D721Med (cell line): Measurements from ENCODE around the gene C1orf21.

Source experiments
- DNase-seq: peaks from one replicate; pipeline ENCODE4 v3.0.0; 2011; ENCODE audit warnings: low spot score; ENCODE audit not compliant: insufficient read length
- FAIRE-seq: peaks from 2 replicates; lab custom pipeline; 2011; peaks lifted over from hg19 to GRCh38; lab: Jason Lieb, UNC
- TF ChIP-seq, protein P1 (sequence below): IDR thresholded peaks from 2 replicates; pipeline ENCODE4 v1.5.1; 2012; ENCODE audit warnings: mild to moderate bottlenecking, control low read depth; ENCODE audit not compliant: insufficient read depth; ENCODE audit errors: missing control alignments

Gene C1orf21

DNA sequence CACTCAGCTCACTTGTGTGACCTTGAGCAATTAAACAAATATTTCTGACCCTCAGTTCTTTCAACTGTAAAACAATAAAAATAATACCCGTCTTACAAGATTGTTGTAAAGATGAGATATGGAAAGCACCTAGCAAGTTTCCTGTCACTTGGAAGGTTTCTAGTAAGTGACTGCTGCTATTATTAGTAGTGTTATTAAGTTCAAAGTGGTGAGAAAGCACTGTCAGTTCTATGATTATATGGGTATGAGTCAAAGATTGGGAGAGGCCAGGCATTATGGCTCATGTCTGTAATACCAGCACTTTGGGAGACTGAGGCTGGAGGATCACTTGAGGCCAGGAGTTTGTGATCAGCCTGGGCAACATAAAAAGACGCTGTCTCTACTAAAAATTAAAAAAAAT is 145.4 kb downstream of the C1orf21 start:
- TF ChIP-seq, protein P1, sequence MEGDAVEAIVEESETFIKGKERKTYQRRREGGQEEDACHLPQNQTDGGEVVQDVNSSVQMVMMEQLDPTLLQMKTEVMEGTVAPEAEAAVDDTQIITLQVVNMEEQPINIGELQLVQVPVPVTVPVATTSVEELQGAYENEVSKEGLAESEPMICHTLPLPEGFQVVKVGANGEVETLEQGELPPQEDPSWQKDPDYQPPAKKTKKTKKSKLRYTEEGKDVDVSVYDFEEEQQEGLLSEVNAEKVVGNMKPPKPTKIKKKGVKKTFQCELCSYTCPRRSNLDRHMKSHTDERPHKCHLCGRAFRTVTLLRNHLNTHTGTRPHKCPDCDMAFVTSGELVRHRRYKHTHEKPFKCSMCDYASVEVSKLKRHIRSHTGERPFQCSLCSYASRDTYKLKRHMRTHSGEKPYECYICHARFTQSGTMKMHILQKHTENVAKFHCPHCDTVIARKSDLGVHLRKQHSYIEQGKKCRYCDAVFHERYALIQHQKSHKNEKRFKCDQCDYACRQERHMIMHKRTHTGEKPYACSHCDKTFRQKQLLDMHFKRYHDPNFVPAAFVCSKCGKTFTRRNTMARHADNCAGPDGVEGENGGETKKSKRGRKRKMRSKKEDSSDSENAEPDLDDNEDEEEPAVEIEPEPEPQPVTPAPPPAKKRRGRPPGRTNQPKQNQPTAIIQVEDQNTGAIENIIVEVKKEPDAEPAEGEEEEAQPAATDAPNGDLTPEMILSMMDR, result no peak
- DNase-seq, result no peak
- FAIRE-seq, result no peak

DNA sequence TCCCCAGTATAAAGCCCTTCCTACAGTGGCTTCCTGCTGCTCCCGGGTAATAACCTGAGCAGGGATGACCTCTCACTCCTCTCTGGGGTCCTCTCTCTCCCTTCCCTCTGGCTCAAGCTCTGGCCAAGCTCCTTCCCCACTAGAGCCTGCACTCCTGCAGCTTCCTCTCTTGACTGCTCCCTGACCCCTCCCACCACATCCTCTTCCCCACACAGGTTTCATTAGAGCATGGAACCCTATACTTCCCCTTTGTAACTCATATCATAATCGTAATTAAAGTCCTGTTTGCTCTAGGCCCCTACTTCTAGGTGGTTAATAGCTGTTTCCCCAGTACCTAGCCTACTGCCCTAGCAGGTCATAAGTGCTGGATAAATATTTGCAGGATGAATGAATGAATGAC is 146.2 kb downstream of the C1orf21 start:
- TF ChIP-seq, protein P1, result no peak
- no peak for FAIRE-seq
- no peak for DNase-seq

DNA sequence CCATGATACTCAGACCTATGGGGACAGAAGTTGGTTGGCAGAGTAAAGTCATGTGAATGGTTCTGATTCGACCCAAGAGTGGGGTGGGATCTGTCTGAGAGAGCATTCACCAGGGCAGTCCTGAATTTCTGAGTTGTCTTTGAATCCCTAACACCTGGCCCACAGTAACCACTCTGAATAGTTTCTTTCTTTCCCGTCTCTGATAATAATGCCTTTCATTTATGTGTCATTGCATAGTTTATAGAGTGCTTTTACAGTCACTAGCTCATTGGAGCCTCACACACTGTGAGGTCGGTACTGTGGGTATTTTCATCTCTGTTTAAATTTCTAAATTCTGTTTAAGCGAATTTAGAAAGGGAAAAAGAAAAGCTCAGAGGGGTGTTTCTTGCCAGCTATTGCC is 147.1 kb downstream of the C1orf21 start:
- TF ChIP-seq, protein P1, result no peak
- FAIRE-seq (no peak), DNase-seq (no peak)

DNA sequence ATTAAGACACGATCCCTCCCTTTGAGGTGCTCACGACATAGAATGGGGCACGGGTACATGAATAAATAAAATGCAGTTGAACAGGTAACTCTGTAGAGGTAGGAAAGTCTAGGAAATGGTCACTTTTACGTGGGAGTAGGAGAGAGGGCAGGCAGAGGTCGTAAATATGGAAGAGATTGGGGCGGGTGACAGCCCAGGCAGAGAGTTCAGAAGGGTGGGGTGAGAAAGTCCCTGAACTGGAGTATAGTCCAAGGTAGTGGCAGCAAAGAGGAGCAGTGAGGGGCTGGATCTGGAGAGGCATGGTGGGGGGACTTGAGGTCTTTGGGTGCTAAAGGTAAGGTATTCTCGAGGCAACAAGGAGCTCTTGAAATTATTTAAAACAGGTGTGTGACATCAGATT is 147.9 kb downstream of the C1orf21 start:
- no peak for FAIRE-seq
- TF ChIP-seq, protein P1, result no peak
- no peak for DNase-seq

DNA sequence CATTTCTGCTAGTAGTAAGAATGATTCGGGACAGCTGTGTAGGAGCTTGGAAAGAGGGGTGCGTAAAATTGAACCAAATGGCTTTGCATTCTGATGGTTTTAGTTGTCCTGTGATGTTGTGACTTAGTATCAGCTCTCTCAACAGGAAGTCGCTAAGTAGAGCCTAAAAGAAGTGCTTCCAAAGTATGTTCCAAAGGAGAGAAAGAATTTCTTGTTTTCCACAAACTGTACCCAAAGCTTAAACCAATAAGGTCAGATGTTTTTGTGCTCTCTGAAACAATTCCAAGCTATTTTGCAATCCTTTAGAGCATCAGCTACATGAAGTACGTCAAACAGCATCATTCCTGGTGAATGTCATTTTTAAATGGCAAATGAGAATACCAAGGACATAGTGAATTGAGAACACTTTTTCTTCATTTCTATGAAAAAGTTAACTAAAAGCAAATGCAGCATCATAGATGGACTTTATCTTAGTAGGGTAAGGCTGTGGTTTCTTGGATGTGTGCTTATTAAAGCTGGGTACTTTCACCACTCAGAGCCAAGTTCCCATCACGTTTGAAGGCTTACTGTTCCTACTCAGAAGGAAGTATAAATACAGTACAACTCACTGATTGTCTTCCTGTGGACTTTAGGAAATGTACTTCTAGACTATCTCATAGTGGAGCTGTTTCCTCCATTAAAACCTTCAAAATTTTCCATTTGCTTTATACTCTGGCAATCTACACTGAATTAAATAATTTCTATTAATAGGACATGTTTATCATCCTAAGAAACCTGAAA is 148.6 kb downstream of the C1orf21 start:
- FAIRE-seq (no peak), DNase-seq (no peak)
- TF ChIP-seq, protein P1, result no peak

DNA sequence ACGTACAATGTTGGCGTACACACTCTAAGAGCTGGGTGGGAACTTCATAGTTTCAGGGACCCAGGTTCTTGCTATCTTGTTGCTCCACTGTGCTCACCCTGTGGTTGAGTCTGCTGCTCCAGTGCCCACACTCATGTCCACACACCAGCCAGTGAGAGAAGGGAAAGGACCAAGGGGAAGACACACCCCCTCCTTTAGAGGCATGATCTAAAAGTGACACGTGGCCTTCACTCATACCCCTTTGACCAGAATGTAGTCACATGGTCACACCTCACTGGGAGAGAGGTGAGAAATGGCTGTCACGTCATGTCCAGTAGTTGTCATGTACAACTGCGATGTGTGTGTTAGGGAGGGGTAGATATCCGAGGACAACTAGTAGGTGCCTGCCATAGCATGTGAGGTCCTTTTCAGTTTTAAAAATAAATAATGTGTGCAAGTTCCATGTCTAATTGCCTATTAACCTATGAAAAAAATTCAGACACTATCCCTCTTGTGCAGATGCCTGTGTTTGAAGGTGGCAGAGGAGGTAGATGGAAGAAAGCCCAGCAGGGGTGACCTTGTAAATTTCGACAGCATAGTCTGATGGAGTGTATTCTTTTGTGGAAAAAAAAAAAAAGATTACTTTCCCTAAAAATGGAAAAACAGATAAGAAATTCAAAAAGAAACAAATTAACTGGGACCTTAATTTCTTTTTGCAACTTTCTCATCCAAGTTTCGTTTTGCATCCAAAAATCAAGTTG is 149.6 kb downstream of the C1orf21 start:
- TF ChIP-seq, protein P1, result no peak
- DNase-seq (no peak), FAIRE-seq (no peak)

DNA sequence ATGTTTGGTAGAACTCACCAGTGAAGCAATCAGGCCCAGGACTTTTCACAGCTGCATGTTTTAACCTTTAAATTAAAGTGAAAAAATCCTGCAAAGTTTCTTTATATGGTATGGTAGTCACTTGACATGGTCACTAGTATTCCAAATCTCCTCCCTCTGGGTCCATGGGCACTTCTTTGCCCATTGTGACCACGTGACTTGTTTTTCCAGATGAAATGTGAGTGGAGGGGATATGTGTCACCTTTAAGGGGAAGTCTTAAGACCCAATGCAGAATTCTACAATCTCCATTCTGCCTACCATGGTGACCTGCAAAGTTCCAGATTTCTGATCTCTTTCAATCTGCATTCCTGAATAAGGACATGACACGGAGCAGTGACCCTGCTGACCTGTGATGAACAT is 152.8 kb downstream of the C1orf21 start:
- no peak for FAIRE-seq

More for the DNA sequence above, 152.8 kb downstream of the C1orf21 start:
- DNase-seq, result no peak
- TF ChIP-seq, protein P1, result no peak
